K562 (cell line): ENCODE measurements around the gene AIPL1. TPM values are rescaled to one million over a fixed set of nuclear protein-coding genes. Genes with fewer than 3 reads are reported as not detected.

Source experiments
- CEBPG ChIP-seq, 3 experiments: fragments of 200-800 bp in 1 of 3; sonication (Bioruptor generic) in 1 of 3; sonication (generic) in 1 of 3; formaldehyde crosslinking in 1 of 3; IDR thresholded peaks in 2 of 3; conservative IDR thresholded peaks in 1 of 3; 2 replicates each; pipeline versions ENCODE4 v1.6.1 to v1.8.0; 2016 to 2022; ENCODE audit warnings: missing compliant biosample characterization in 2 of 3, missing genetic modification characterization in 2 of 3, mild to moderate bottlenecking in 1 of 3, missing genetic modification reagents in 1 of 3
- CREM ChIP-seq: IDR thresholded peaks from 2 replicates; pipeline ENCODE4 v1.6.1; 2014; ENCODE audit warnings: antibody characterized with exemption, low read depth
- CXXC5 ChIP-seq: fragments of 250-450 bp; sonication (Bioruptor Pico); IDR thresholded peaks from 2 replicates; pipeline ENCODE4 v1.8.0; 2022; ENCODE audit warnings: inconsistent platforms, mild to moderate bottlenecking, moderate library complexity
- DIDO1 ChIP-seq: fragments of 450-650 bp; IDR thresholded peaks from 2 replicates; pipeline ENCODE4 v1.6.1; 2016; ENCODE audit warnings: low read depth, missing biosample characterization, missing genetic modification characterization
- ELF2 ChIP-seq: fragments of 250-450 bp; sonication (Bioruptor Pico); IDR thresholded peaks from 2 replicates; pipeline ENCODE4 v1.5.0; 2021; ENCODE audit warnings: mild to moderate bottlenecking
- ESRRB ChIP-seq: fragments of 250-450 bp; sonication (Bioruptor Pico); IDR thresholded peaks from 2 replicates; pipeline ENCODE4 v1.5.0; 2020; ENCODE audit warnings: mild to moderate bottlenecking, moderate library complexity, borderline replicate concordance
- GTF2A2 ChIP-seq: IDR thresholded peaks from 2 replicates; pipeline ENCODE4 v1.6.1; 2016; ENCODE audit warnings: mild to moderate bottlenecking, missing genetic modification characterization, missing compliant biosample characterization
- HCFC1 ChIP-seq: IDR thresholded peaks from 2 replicates; pipeline ENCODE4 v1.6.1; 2012; ENCODE audit warnings: low read depth, low read length, improper control_type of control experiment
- HES1 ChIP-seq: fragments of 450-650 bp; IDR thresholded peaks from 2 replicates; pipeline ENCODE4 v1.6.1; 2016; ENCODE audit warnings: low read depth, mild to moderate bottlenecking, moderate library complexity
- HNRNPH1 ChIP-seq: fragments of 200-400 bp; formaldehyde crosslinking; optimal IDR thresholded peaks from 2 replicates; pipeline ENCODE3; 2017; ENCODE audit warnings: low read depth, mild to moderate bottlenecking, low read length, moderate library complexity
- KDM2B ChIP-seq: fragments of 250-450 bp; sonication (Bioruptor Pico); IDR thresholded peaks from 2 replicates; pipeline ENCODE4 v1.8.0; 2021; ENCODE audit warnings: mild to moderate bottlenecking, moderate library complexity
- MTA1 ChIP-seq: fragments of 450-650 bp; IDR thresholded peaks from 2 replicates; pipeline ENCODE4 v1.6.1; 2017; ENCODE audit warnings: borderline replicate concordance
- NFXL1 ChIP-seq: fragments of 450-650 bp; formaldehyde crosslinking; IDR thresholded peaks from 2 replicates; pipeline ENCODE4 v1.4.0; 2021; ENCODE audit warnings: mild to moderate bottlenecking
- PML ChIP-seq: IDR thresholded peaks from 2 replicates; pipeline ENCODE4 v1.6.1; 2012; ENCODE audit warnings: low read length, inconsistent platforms
- RHOXF2B ChIP-seq: fragments of 250-450 bp; sonication (Bioruptor Pico); conservative IDR thresholded peaks from 2 replicates; pipeline ENCODE4 v1.5.1; 2021
- TBP ChIP-seq: optimal IDR thresholded peaks from 2 replicates; pipeline ENCODE3; 2011; ENCODE audit warnings: low read depth, low read length, improper control_type of control experiment
- USF1 ChIP-seq: sonication (generic); formaldehyde crosslinking; IDR thresholded peaks from 2 replicates; pipeline ENCODE4 v1.9.0; 2022; ENCODE audit warnings: mild to moderate bottlenecking, missing genetic modification reagents
- XRCC4 ChIP-seq: IDR thresholded peaks from one replicate; pipeline ENCODE4 v1.6.1; 2011; ENCODE audit not compliant: insufficient read depth, insufficient read length; ENCODE audit errors: extremely low read depth
- ZNF717 ChIP-seq: fragments of 250-450 bp; sonication (Bioruptor Pico); IDR thresholded peaks from 2 replicates; pipeline ENCODE4 v1.5.0; 2021
- ZNF76 ChIP-seq: fragments of 250-450 bp; sonication (Bioruptor Pico); IDR thresholded peaks from 2 replicates; pipeline ENCODE4 v1.4.0; 2020; ENCODE audit warnings: mild to moderate bottlenecking, moderate library complexity, borderline replicate concordance
- ZNF766 ChIP-seq: fragments of 200-800 bp; sonication (Bioruptor generic); conservative IDR thresholded peaks from 2 replicates; pipeline ENCODE4 v1.6.1; 2016; ENCODE audit warnings: missing genetic modification characterization, missing compliant biosample characterization
- ZNF830 ChIP-seq: fragments of 250-450 bp; sonication (Bioruptor Pico); IDR thresholded peaks from 2 replicates; pipeline ENCODE4 v1.5.0; 2021; ENCODE audit warnings: mild to moderate bottlenecking
- polyA plus RNA-seq, 8 experiments: library from polyadenylated mRNA; depleted of rRNA in 4 of 8; stranded (reverse) in 5 of 8; unstranded in 3 of 8; fragments of >200 nt; fragmentation: Nextera tagmentation in 2 of 8; fragmentation: Illumina TruSeq in 1 of 8; extraction: Ambion mirVana in 2 of 8; extraction: Trizol in 1 of 8; gene quantifications; 2 replicates each; pipeline versions ENCODE4 v1.2.1 to v1.2.3, GENCODE V29; 2011 to 2014; ENCODE audit warnings: inconsistent platforms in 1 of 8, missing spikeins in 1 of 8
- total RNA-seq, 7 experiments: library from RNA; depleted of rRNA in 6 of 7; stranded (reverse); fragments of >200 nt in 6 of 7; fragmentation: Illumina TruSeq in 2 of 7; extraction: Trizol in 2 of 7; gene quantifications; 2 replicates each; pipeline versions ENCODE4 v1.2.1 to v1.2.3, GENCODE V29; 2011 to 2021; ENCODE audit warnings: low replicate concordance in 1 of 7
- TF ChIP-seq, protein P1 (sequence below): fragments of 250-450 bp; sonication (Bioruptor Pico); IDR thresholded peaks from 2 replicates; pipeline ENCODE4 v1.4.0; 2020; ENCODE audit warnings: mild to moderate bottlenecking, moderate library complexity

Gene AIPL1
- total and polyA plus RNA-seq, 9 of the 15 experiments (the other 6 are each of a cell fraction or from before 2014, with no cell fraction given), result not detected

GRCh38 chr17:6443692-6444570, 9.0 kb upstream of the AIPL1 start, which contains the start of gene PIMREG (continued):
- TF ChIP-seq ZNF830 (CRISPR knock-in tag), result no peak
- TF ChIP-seq CXXC5 (CRISPR knock-in tag), result peak; percentile 66
- TF ChIP-seq CREM, result peak; percentile 54
- no peak for TF ChIP-seq NFXL1 (CRISPR knock-in tag)
- peak; percentile 21; the same call in 1 of the 2 replicates for TF ChIP-seq USF1 (CRISPR knock-in tag)
- TF ChIP-seq PML, result no peak
- TF ChIP-seq HES1, result no peak
- TF ChIP-seq ZNF717 (CRISPR knock-in tag), result no peak
- TF ChIP-seq ESRRB (CRISPR knock-in tag), result no peak
- no peak for TF ChIP-seq HNRNPH1
- TF ChIP-seq ZNF76 (CRISPR knock-in tag), result no peak
- TF ChIP-seq GTF2A2 (tag), result no peak
- no peak for TF ChIP-seq DIDO1
- no peak for TF ChIP-seq ELF2 (CRISPR knock-in tag)
- no peak for TF ChIP-seq ZNF766 (CRISPR knock-in tag)
- no peak for TF ChIP-seq KDM2B (CRISPR knock-in tag)
- TF ChIP-seq, protein P1, sequence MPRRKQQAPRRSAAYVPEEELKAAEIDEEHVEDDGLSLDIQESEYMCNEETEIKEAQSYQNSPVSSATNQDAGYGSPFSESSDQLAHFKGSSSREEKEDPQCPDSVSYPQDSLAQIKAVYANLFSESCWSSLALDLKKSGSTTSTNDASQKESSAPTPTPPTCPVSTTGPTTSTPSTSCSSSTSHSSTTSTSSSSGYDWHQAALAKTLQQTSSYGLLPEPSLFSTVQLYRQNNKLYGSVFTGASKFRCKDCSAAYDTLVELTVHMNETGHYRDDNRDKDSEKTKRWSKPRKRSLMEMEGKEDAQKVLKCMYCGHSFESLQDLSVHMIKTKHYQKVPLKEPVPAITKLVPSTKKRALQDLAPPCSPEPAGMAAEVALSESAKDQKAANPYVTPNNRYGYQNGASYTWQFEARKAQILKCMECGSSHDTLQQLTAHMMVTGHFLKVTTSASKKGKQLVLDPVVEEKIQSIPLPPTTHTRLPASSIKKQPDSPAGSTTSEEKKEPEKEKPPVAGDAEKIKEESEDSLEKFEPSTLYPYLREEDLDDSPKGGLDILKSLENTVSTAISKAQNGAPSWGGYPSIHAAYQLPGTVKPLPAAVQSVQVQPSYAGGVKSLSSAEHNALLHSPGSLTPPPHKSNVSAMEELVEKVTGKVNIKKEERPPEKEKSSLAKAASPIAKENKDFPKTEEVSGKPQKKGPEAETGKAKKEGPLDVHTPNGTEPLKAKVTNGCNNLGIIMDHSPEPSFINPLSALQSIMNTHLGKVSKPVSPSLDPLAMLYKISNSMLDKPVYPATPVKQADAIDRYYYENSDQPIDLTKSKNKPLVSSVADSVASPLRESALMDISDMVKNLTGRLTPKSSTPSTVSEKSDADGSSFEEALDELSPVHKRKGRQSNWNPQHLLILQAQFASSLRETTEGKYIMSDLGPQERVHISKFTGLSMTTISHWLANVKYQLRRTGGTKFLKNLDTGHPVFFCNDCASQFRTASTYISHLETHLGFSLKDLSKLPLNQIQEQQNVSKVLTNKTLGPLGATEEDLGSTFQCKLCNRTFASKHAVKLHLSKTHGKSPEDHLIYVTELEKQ (CRISPR knock-in tag), result no peak
- TF ChIP-seq TBP, result peak; percentile 49
- TF ChIP-seq MTA1, result no peak
- no peak for TF ChIP-seq XRCC4
- TF ChIP-seq HCFC1, result 0 out of 2 replicates have a peak, but pooled peaks have one; percentile 5
- no peak for TF ChIP-seq RHOXF2B (CRISPR knock-in tag)
- no peak for TF ChIP-seq CEBPG (CRISPR knock-in tag; IDR thresholded peaks at IDR 0.05)
- TF ChIP-seq CEBPG (tag; conservative IDR thresholded peaks at IDR 0.05 in 1 of 2, IDR thresholded peaks at IDR 0.05 in 1 of 2), result no peak
